Bronchial epithelial cell (primary cell): Measurements from ENCODE around the gene ADGRL3. TPM values are rescaled to one million over a fixed set of nuclear protein-coding genes. Genes with fewer than 3 reads are reported as not detected.

Source experiments
- DNase-seq: peaks from one replicate; pipeline ENCODE4 v3.0.0-alpha.2; 2010; ENCODE audit warnings: low read depth
- FAIRE-seq: peaks from 2 replicates; lab custom pipeline; 2011; peaks lifted over from hg19 to GRCh38; lab: Jason Lieb, UNC
- H3K27me3 ChIP-seq: 2 replicates; pipeline ENCODE4 v1.5.1; 2011; ENCODE audit warnings: low read length; ENCODE audit not compliant: control insufficient read depth, insufficient read depth
- H3K36me3 ChIP-seq: 2 replicates; pipeline ENCODE4 v1.5.1; 2011; ENCODE audit warnings: low read length; ENCODE audit not compliant: control insufficient read depth, insufficient read depth
- H3K4me3 ChIP-seq: 2 replicates; pipeline ENCODE4 v1.5.1; 2011; ENCODE audit warnings: mild to moderate bottlenecking, low read depth, low read length, control low read depth
- total RNA-seq: library from RNA; depleted of rRNA; stranded (reverse); fragments of >200 nt; gene quantifications from 2 replicates; pipeline ENCODE4 v1.2.1, GENCODE V29; 2014
- TF ChIP-seq, protein P1 (sequence below): IDR thresholded peaks from 2 replicates; pipeline ENCODE4 v1.5.1; 2011; ENCODE audit warnings: mild to moderate bottlenecking, moderate library complexity, low read length, control low read depth, inconsistent platforms; ENCODE audit not compliant: insufficient read depth, severe bottlenecking

ADGRL3 gene
- total RNA-seq, 1 donor from 2014 or later, result under 0.01 TPM

DNA sequence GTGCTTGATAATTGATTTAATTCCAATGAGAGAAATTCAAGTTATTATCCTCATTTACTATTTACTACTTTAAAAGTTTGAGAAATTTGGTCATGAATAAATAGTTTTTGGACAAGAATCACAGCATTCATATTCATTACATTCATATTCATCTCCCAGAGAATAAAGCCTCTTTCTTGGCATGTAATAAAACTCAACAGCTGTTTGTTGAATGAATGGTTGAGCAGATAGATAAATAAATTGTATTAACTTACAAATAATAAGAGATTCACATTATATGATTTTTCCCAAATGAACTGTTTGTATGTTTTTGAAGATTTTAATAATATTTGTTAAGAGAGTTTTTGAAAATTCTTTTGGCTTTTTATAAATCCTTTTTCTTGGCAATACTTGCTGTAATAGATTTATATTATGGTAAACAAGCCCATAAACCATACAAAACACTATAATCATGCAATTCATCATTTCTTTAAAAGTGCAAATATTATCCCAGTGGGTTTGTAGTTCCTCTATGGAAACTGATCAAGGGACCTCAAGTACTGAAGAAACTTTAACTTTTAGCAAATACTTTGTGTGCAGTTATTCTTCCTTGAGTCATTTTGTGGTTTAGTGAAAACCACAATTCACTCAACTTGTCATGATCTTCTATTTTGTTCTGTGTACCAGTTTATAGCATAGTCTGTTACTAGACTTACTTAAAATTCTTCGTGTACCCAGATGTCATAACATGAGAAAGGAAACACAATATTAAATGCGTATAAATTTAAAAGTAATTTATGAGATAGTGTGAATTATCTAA lies 371.8 kb downstream of the ADGRL3 start:
- FAIRE-seq (no peak), DNase-seq (peak; percentile 66)
- no peak overlapping the region for H3K4me3 ChIP-seq

DNA sequence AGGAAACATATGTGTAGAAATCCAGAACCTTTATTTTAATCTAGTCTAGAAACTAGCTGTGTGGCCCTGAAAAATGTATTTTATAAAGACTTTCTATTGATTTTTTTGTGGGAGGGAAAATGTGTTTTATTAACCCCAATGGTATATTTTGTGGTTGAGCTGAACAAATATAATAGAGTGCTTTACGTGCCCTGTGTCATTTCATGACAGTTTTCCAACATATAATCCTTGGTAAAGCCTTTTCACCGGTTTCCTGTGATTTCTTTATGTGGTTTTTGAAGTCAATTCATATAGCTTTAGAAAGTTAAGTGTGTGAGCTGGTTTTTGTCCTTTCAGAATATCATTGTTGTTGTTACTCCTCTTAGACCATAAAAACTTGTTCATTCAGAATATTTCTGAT lies 375.7 kb downstream of the ADGRL3 start:
- Histone ChIP-seq H3K27me3 (no peaks in the 10 kb centered on the region), H3K4me3 (no peak overlapping the region), H3K36me3 (no peaks in the 10 kb centered on the region)
- TF ChIP-seq, protein P1, sequence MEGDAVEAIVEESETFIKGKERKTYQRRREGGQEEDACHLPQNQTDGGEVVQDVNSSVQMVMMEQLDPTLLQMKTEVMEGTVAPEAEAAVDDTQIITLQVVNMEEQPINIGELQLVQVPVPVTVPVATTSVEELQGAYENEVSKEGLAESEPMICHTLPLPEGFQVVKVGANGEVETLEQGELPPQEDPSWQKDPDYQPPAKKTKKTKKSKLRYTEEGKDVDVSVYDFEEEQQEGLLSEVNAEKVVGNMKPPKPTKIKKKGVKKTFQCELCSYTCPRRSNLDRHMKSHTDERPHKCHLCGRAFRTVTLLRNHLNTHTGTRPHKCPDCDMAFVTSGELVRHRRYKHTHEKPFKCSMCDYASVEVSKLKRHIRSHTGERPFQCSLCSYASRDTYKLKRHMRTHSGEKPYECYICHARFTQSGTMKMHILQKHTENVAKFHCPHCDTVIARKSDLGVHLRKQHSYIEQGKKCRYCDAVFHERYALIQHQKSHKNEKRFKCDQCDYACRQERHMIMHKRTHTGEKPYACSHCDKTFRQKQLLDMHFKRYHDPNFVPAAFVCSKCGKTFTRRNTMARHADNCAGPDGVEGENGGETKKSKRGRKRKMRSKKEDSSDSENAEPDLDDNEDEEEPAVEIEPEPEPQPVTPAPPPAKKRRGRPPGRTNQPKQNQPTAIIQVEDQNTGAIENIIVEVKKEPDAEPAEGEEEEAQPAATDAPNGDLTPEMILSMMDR, result no peak
- no peak for DNase-seq
- no peak for FAIRE-seq

More for the DNA sequence above, 371.8 kb downstream of the ADGRL3 start:
- no peaks in the 10 kb centered on the region for H3K36me3 ChIP-seq
- TF ChIP-seq, protein P1, result no peak
- H3K27me3 ChIP-seq, result no peaks in the 10 kb centered on the region

DNA sequence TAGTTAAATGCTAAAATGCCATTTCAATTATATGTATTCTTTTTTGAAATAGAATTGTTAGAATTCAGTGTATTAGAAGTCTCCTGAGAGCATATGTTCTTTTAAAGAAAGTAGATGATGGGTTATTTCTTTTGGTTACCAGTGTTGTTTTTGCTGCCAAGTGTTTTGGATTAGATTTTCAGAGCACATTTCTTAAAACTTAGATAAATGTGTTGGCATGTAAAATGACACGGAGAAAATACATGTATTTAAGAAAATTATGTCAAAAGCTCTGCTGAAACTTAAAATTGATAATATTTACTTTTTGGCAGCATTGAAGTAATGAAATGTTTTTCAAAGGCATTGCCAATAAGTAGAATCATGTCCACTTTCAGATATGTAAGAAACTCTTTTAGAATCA lies 379.7 kb downstream of the ADGRL3 start:
- TF ChIP-seq, protein P1, result no peak
- Histone ChIP-seq H3K4me3 (no peak overlapping the region), H3K36me3 (no peaks in the 10 kb centered on the region), H3K27me3 (no peaks in the 10 kb centered on the region)
- DNase-seq (no peak), FAIRE-seq (no peak)

DNA sequence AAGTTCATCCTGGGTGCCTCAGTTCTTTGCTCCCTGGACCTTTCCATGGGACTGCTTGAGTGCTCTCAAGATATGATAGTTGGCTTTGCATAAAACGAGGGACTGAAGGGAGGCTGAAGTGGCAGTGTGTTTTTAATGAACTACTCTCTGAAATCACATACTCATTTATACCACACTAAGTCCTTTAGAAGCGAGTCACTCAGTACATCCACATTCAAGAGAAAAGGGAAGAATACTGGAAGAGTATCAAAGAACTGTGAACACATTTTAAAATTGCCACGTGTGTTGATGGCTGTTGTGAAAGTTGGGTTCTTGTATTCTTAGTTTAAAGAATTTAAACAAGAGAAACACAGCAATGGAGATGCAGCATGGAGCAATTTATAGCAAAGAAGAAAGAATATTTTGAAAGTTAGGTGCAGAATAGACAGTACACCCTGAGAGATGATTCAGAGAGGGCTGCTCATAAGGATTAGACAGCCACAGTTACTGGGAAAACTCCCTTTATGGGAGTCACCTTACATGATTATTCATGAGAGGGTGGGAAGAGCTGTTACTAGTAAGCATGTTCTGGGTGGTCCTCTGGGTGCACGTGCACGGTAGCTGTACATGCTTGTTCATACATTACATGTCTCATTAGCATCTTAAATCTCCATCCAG lies 380.7 kb downstream of the ADGRL3 start:
- FAIRE-seq, result no peak
- Histone ChIP-seq H3K27me3 (no peaks in the 10 kb centered on the region), H3K4me3 (no peak overlapping the region), H3K36me3 (no peaks in the 10 kb centered on the region)
- TF ChIP-seq, protein P1, result no peak
- peak; percentile 60 for DNase-seq

DNA sequence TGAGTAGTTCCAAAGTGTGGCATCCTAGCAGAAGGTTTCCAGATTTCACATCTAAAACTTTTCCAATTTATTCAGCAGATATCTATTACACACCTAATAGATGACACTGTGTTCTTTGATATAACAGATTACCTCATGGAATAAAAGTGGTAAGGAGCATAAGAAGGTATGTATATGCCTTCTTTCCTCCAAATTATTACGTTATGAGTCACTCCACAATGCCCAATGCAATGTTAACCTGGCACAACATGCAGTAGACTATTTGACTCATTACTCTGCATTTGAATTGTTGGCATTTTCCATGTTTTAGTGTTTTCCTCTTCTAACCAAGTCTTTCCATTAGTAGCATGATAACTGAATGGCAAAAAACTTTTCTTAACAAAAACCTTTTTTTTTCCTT lies 383.6 kb downstream of the ADGRL3 start:
- TF ChIP-seq, protein P1, result no peak
- Histone ChIP-seq H3K4me3 (no peak overlapping the region), H3K27me3 (no peaks in the 10 kb centered on the region), H3K36me3 (no peaks in the 10 kb centered on the region)
- DNase-seq (peak; percentile 93), FAIRE-seq (no peak)
